ENCODE measurements around the gene ASCC1. TPM values are rescaled to one million over a fixed set of nuclear protein-coding genes. Genes with fewer than 3 reads are reported as not detected.

Gene ASCC1
- total and polyA plus RNA-seq, 2 of the 4 experiments (the other 2 are of a cell fraction), result 15.9 to 21.0 TPM

- Histone ChIP-seq H2BK15ac (ENCODE audit: low read depth, low read length) (no peak overlapping the region), H3K18ac (ENCODE audit: low read depth, low read length) (no peak overlapping the region), H2BK5ac (ENCODE audit: low read depth, low read length, poor library complexity, severe bottlenecking) (no peak overlapping the region), H3K9me3 (ENCODE audit: control insufficient read depth, insufficient read depth, low read length) (no peaks in the 10 kb centered on the region), H2AFZ (replicated peaks; ENCODE audit: low read length, poor library complexity) (no peak overlapping the region), H3K23ac (ENCODE audit: low read depth, low read length) (no peak overlapping the region), H2AK5ac (ENCODE audit: low read depth, low read length) (no peak overlapping the region), H2BK120ac (ENCODE audit: low read depth, low read length) (no peak overlapping the region), H3K4me2 (ENCODE audit: low read depth, low read length) (no peak overlapping the region), H2AK9ac (replicated peaks; ENCODE audit: low read depth, low read length, poor library complexity) (no peak overlapping the region), H4K20me1 (ENCODE audit: insufficient read depth, low read length) (no peaks in the 10 kb centered on the region; the same call in 1 of the 2 replicates), H4K5ac (ENCODE audit: low read depth, low read length) (no peak overlapping the region), H3K4me3 (ENCODE audit: insufficient read depth, low read depth, low read length) (no peak overlapping the region), H4K8ac (ENCODE audit: low read depth in 2 of 2, low read length in 2 of 2) (no peak overlapping the region), H3K27ac (ENCODE audit: insufficient read depth, low read length) (no peak overlapping the region), H3K14ac (replicated peaks; ENCODE audit: low read depth, low read length) (no peak overlapping the region), H3K27me3 (ENCODE audit: control insufficient read depth, insufficient read depth, low read length) (peaks cover 29% of the 10 kb centered on the region), H2BK20ac (ENCODE audit: low read depth, low read length) (no peak overlapping the region), H3K4me1 (ENCODE audit: control insufficient read depth, insufficient read depth, low read length) (peaks cover 8% of the 10 kb centered on the region), H3K36me3 (ENCODE audit: control insufficient read depth, insufficient read depth, low read length) (0 out of 2 replicates have a peak, but pooled peaks cover 3% of the 10 kb centered on the region), H4K91ac (ENCODE audit: insufficient read depth, low read depth, low read length) (no peak overlapping the region), H3K56ac (ENCODE audit: extremely low read depth, insufficient read depth, low read length) (no peak overlapping the region), H3K79me1 (ENCODE audit: low read depth in 1 of 2, low read length in 2 of 2) (no peaks in the 10 kb centered on the region), H3K4ac (ENCODE audit: low read depth, low read length) (no peak overlapping the region), H3K9ac (ENCODE audit: low read depth, low read length) (no peak overlapping the region), H3K9me1 (ENCODE audit: insufficient read depth, low read length) (peaks cover 3% of the 10 kb centered on the region; the same call in 1 of the 2 replicates)
- POLR2A ChIA-PET (ENCODE audit: unreplicated experiment), result no interaction called here
- DNase-seq, result no peak
- intact Hi-C loops (cut with micrococcal nuclease) (no loop called here), in situ Hi-C loops (cut with MboI; ENCODE audit: low sequenced_read_pairs) (no loop called here), dilution Hi-C loops (cut with HindIII; ENCODE audit: low sequenced_read_pairs, unreplicated experiment) (no loop called here)
- ATAC-seq (ENCODE audit: low read depth), result no peak
- BruUV-seq (replicated peaks), result no TSS peak
- TF ChIP-seq FOS (IDR thresholded peaks at IDR 0.05; ENCODE audit: low read depth, low read length) (no peak), USF2 (IDR thresholded peaks at IDR 0.05; ENCODE audit: low read depth, low read length) (no peak), BHLHE40 (IDR thresholded peaks at IDR 0.05; ENCODE audit: low read depth, low read length) (no peak), SMC3 (IDR thresholded peaks at IDR 0.05; ENCODE audit: low read depth, low read length) (no peak), CEBPB (IDR thresholded peaks at IDR 0.05; ENCODE audit: low read depth, low read length) (no peak), RFX5 (IDR thresholded peaks at IDR 0.05; ENCODE audit: low read depth, low read length) (no peak), CHD1 (IDR thresholded peaks at IDR 0.05; ENCODE audit: low read depth, low read length) (no peak), POLR2A (IDR thresholded peaks at IDR 0.05; ENCODE audit: low read depth, low read length) (no peak), NFE2L2 (IDR thresholded peaks at IDR 0.05; ENCODE audit: low read depth, low read length) (no peak), RAD21 (IDR thresholded peaks at IDR 0.05; ENCODE audit: low read length) (no peak), MXI1 (IDR thresholded peaks at IDR 0.05; ENCODE audit: borderline replicate concordance, low read depth, low read length) (no peak), CTCF (conservative IDR thresholded peaks at IDR 0.05; ENCODE audit: low read depth, low read length) (no peak), RCOR1 (IDR thresholded peaks at IDR 0.05; ENCODE audit: insufficient replicate concordance, low read length) (no peak), ELK1 (IDR thresholded peaks at IDR 0.05; ENCODE audit: borderline replicate concordance, low read depth, low read length) (no peak), MAFK (IDR thresholded peaks at IDR 0.05; ENCODE audit: low read depth, low read length) (no peak), MAZ (IDR thresholded peaks at IDR 0.05; ENCODE audit: borderline replicate concordance, low read depth, low read length) (no peak)
- WGBS, 2 experiments (ENCODE audit: extremely low coverage in 2 of 2, insufficient read length in 1 of 2), result 81% methylated on average over 3 of the region's 8 CpGs; no CpG with 5 or more reads in 1 of the 2 experiments
- CTCF ChIA-PET, result no interaction called here
These were observed 123.7 kb downstream of the ASCC1 start for GRCh38 chr10:72092171-72092924.

Data from IMR-90 (cell line).